GM04503 (cell line): ENCODE data around the gene CDK2AP2.

Source experiments
- DNase-seq: peaks from one replicate; pipeline ENCODE4 v3.0.0-alpha.2; 2012; ENCODE audit warnings: low read depth

Gene CDK2AP2

DNA sequence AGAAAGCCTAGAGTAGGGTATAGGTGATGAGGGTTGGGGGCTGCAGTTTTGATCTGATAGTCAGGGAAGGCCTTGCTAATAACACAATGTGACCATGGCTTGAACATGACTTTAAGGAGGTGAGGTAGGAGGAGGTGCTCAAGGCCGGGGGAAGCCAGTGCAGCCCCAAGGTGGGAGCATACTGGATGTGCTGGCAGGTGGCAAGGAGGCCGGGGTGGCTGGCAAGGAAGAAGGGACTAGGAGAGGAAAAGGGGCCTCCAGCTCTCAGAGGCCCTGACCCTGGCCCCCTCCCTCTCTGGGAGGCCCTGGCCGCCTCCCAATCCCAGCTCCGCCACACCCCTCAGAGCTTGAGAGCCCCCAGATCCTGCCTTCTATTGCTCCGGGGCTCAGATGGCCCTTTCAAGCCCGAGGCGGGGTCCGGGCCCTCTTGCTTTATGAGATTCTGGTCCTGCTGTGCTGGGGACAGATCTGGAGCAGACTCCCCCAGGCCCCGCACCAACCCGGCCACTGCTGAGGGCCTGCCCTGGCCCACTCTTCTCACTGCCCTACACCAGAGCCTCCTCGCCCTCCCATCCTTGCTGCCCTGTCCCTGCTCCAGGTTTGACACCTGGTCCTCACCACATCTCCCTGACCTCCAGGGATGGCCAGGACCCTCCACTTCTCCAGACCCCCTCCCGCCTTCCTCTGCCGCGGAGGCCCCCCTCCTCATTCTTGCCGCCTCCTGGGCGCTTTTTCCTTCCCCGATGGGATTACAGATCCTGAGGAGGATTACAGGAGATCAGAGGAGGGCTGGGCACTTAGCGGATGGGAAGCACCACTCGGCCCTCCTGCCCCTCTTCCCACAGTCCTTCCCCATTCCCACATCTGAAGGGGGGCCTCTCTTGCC lies 4.6 kb downstream of the CDK2AP2 start:
- no peak for DNase-seq

DNA sequence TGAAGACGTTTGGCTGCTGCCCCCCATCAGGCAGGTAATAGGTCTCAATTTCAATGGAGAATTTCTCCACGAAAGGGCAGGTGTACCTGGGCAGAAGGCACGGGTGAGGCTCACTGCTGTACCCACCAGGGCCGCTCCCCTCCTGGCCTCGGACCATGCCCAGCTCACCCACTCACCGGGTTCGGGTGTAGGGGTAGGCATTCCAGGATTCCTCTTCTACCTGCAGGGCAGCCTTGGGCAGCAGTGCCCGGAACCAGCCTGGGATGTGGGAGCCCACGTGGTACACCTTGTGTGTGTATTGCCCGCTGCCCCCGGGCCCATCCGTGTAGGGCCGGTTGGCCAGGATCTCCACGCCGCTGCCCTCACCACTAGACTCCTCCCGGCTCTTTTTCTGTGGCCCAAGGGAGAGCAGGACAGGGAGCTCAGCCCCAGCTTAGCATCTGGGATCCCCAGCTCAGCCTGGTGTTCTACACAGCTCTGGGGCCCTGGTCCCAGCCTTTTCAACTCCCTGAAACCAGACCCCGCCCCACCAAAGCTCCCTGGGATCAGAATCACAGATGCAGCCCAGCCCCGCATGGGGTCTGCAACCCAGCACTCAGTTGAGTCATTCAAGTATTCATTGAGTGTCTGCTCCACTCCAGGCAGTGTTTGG lies 5.5 kb downstream of the CDK2AP2 start:
- no peak for DNase-seq

DNA sequence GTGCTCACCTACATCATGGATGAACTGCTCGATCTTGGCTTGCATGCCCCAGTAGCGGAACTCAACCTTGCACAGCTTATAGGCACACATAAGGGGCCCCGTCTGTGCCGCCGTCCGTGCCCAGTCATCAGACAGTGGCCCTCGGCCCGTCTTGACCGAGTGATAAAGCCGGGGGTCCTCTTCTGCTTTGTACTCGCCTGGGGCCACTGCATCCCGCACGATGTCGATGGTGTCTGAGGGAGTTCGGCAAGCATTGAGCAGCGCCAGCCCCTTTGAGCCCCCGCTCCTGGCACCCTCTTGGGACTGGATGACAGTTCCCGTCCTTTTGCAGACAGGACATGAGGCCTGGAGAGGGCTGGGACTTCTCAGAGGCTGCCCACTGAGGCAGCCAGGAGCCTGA lies 6.1 kb downstream of the CDK2AP2 start:
- no peak for DNase-seq

DNA sequence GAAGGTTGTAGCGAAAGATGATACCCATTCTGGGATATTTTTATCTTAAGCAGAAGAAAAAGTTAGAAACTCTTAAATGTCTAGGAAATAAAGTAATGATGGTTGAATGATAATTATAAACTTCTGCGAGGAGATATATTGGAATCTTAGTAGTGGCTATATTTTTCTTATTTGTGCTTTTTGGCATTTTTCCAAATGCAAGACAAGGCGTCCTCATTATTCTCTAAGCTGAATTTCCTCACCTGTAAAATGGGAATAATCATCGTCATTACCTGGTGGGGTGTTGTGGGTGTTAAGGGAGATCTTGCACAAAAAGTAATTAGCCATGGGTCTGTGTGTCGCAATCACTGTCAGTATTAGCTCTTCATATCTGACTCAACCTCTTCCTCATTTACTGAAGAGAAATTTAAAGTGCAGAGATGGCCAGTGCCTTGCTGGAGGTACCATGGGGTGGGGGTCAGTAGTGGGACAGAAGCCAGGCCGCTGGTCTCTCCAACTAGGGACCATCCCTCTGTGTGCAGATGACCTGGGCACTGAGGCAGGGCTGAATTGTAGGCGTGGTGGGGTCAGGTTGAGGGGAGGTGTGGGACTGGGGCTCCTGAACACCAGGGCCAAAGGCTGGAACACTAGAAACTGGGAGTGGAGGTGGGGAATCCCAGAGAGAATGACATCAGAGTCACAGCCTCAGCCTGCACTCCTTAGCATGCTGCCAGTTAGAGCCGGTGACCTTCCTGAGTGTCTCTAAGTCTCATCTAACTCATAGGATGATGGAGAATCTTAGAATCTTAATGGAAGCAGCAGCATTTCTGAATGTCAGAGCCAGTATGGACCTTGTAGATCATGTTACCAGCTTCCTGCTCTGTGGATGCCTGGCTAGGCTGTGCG lies 6.9 kb downstream of the CDK2AP2 start:
- DNase-seq = no peak

DNA sequence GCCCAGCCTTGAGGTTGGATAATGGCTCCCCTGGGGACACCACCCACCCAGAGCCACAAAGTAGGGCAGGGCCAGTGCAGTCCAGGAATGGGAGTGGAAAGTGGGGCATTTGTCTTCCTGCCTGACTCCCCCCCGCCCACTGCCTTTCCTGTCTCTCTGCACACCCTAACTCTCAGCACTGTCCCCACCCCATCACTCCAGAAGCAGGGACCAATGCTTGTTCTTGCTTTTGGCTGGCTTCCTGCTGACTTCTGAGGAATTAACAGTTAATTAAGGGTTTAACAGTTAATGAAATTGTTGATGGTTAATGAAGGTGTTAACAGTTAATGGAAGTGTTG lies 7.5 kb downstream of the CDK2AP2 start:
- DNase-seq = no peak

DNA sequence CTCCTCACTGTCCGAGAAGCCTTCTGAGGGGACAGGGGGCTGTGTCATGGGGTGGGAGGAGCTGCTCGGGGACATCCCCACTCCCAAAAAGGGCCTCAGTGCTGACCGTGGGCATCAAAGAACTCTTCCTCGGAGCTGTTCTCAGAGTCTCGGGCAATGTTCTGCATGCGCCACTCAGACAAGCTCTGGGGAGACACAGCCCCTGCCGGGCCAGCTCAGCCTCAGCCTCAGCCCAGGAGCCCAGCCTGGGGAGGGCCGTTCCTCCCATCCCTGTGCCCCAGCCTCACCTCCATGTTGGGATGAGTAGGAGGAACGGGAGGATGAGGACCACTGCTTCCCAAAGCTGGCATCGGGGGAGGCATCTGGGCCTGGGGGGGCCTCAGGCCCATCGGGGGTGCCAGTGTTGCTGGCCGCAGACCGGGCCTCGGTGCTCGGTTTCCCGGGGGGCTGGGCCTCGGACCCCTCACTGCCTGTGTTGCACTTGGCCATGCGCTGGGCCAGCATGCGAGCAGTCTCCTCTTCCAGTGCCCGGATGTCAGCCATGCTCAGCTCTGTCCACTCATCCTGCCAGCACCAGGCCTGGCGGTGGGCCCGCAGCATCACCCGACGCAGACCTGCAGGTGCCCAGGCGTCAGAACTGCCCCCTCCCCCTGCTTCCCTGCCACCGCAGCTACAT lies 8.0 kb downstream of the CDK2AP2 start:
- no peak for DNase-seq

DNA sequence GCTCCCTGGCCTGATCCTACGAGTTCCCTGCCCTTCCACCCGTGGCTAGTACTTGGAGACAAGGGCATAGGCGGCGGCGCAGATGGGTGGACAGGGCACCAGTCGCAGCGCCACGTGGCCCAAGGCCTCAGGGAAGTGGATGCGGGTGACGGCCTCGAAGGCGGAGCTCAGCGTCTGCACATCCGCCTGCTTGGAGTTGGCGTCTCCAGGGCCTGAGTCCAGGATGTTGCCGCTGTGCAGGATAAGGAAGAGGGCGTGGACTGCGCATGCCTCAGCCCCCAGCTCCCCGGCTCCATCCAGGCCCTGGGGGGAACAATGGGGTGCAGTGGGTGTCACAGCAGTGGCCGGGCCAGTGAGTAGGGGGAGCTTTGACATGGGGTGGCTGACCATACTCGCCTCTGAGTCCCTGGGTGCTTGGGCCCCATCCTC lies 9.4 kb downstream of the CDK2AP2 start:
- DNase-seq = no peak

DNA sequence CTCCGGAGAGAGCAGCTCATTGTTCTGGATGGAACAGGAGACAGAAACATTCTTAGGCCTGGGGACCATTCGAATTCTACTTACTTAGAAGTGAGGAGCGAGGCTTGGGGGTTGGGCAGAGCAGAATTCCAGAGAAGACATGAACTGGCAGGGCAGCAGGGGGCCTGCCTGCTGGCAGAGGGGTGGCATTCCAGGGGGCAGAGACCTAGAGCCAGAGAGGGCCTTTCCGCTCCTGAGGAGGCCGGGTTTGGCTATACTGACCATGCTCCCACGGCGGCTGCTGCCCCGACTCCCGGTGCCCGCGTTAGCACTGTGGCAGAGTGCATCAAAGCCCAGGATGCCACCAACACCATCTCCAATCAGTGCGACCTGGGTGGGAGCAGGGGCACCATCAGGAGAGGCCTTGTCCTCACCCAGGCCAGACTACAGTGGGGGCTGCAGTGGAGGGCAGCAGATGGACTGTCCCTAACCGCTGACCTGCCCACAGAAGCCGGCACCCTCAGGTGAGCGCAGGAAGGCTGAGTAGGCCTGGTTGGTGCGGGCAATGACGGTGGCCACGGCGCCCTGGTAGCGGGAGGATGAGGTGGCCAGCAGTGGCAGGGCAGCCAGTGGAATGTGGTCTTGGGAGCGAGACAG lies 10.2 kb downstream of the CDK2AP2 start:
- no peak for DNase-seq

DNA sequence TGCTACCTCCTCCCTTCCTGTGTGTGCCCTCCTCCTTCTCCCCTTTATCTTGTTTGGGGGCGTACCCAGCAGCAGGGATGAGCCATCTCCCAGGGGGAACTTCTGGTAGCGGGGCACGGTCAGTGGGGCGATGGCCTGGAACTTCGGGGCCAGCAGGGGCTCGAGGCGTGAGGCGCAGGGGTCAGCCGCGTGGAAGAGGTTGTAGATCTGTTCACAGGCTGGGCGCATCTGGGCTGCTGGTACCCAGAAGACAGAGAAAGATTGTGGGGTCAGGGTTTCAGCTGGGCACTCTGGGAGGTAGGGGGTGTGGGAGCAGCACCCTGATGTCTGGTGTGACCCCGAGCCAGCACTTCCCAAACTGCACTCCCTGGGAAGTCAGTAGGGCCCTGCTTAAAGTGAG lies 11.8 kb downstream of the CDK2AP2 start:
- no peak for DNase-seq

DNA sequence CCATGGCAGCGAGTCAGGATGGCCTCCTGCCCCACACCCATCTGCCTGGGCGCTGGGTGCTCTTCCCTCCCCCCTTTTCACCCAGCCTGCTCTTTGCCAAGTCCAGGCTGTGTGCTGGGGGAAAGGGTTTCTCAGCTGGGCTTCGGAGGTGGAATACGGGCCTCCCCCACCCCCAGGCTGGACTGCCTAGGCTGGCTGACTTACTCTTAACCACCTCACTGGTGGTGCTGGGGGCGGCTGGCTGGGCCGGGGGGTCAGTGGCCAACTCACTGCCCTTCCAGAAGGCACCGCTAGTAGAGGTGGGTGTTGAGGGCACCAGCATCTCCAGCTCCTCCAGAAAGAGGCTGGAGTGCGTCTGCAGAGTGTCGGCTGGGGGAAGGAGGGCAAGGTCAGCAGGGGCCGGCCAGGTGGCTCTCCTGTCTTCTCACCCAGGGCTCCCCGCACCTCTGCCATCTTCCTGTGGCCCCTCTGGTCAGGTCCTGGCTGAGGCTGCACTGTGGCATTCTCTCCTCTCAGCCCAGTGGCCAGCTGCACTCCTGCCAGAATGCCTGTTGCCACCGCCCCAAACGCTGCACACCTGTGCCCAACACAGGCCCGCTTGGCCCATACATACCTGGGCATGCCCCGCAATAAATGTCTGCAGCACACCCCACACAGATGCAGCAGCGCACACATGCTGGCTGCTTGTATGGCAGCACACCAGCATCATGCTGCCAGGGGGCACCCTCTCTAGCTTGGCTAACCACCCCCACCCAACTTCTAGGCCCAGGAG lies 12.5 kb downstream of the CDK2AP2 start:
- no peak for DNase-seq

DNA sequence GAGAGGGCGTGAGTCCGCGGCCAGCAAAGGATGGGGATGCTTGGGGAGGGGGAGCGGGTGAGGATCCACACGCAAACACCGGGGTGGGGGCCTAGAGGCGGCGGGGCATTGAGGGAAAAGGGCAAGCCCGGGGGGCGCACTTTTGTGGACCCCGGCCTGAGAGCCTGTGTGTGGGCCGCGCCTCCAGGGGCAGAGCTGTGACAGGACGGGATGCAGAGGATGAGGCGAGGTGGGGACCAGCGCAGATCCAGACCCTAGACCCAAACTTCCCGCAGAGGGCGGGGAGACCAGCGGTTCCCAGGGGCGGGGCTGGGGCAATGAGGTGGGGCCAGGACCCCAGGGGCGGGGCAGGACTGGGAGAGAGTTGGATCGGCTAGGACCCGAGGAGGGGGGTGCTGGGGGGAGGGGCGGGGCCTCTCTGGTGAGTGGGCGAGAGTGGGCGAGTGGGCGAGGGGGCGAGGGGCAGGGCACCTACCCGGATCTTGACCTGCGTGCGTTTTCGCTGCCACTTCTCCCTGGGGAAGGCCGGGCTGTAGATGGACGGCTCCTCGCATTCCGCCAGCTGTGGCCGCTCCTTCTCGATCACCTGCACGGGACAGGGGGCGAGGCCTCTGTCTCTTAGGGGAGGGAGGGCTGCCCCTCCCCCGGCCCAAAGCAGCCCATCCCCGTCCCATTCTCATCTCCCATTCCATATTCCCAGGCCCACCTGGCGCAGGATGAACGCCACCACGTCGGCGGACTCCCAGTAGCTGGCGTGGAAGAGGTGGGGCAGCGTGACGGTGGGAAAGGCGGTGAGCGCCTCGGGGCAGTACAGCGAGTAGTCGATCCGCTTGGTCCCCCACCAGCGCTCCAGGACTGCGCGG lies 13.4 kb downstream of the CDK2AP2 start:
- DNase-seq = no peak

DNA sequence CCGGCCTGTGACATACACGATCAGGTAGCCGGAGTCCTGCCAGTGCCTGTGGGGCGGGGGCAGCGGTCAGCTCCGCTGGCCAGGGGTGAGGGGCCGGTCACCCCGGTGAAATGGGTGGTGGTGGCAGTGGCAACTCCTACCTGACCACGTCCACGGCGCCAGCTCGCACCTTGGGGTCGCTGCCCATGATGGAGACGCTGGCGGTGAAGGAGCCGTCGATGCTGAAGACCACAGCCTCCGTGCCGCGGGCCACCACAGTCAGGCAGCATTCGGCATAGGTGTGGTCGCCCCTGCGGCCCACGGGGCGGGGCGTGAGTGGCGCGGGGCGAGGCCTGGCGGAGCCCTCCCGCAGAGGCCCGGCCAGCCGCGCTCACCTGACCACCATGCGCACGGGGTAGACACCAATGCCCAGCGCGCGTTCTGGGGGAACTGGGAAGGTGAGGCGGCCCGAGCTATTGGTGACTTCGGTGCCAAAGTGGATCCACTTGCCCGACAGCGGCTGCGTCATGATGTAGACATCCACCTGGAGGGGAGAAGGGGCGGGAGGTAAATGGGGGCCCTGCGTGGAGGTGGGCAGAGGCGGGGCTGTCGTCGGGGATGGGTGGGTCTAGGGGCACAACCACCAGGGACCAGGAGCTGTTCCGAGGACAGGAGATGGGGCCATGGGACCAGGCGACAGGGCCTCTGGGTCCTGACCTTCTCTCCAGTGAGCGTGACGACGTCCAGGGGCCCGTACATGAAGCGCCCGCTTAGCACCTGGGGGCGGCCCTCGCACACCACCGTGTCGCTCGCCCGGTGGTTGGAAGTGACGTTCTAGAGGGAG lies 14.2 kb downstream of the CDK2AP2 start:
- DNase-seq = no peak

DNA sequence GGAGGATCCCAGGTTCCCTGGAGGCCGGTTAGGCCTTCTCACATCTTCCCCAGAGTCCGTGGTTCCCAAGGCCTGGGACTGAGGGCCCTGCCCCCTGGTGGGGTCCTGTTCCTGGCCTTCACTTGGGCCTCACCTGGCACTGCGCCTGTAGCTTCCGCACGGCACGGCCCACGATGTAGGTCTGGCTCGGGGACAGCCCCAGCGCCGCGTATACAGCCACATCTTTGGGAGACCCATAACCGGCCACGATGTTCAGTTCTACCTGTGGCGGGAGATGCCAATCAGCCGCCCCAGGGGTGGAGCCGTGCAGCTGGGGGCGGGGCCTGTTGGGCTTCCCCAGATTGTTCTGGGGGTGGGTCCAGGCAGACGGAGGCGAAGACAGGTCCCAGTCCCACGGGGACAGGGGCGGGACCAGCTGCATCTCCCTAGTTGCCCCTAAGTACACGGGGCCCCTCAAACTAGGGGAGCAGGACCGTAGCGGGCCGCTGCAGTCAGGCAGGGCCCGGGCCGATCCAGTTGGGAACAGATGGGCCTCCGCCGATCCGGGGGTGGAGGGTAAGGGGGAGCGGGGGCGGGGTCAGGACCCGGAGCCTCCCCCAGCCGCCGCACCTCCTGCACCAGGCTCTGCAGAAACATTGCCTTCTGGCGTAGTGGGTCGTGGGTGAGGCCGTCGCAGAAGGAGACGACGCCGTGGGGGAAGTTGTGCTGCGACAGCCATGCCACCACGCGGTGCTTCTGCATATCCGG lies 15.0 kb downstream of the CDK2AP2 start:
- no peak for DNase-seq

DNA sequence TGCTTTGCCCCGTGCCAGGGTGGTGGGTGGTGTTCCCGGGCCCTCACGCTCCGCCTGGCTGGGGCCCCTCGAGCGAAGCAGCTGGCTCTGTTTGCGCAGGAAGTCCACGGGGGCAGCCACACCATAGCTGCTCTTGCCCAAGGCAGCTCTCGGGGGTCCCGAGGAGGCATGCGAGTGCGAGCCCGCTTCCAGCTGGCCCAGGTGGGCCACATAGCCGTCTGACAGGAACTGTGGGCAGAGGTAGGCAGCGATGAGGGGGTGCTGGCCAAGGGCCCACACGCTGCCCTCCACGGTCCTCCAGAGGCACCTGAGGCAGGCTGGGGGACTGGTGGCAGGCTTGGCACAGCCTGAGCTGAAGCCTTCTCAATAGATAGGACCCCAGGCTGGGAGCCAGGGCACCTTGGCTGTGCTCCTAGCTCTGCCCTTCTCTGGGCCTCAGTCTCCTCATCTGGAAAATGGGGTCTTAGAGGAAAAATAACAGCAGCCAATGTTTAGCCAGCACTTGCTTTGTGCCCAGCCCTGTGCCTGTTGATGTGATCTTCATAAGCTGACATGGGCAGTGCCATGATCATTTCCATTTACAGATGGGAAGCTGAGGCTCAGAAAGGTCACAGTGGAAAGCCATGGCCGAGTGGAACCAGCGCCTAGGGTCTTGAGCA lies 15.8 kb downstream of the CDK2AP2 start:
- no peak for DNase-seq

DNA sequence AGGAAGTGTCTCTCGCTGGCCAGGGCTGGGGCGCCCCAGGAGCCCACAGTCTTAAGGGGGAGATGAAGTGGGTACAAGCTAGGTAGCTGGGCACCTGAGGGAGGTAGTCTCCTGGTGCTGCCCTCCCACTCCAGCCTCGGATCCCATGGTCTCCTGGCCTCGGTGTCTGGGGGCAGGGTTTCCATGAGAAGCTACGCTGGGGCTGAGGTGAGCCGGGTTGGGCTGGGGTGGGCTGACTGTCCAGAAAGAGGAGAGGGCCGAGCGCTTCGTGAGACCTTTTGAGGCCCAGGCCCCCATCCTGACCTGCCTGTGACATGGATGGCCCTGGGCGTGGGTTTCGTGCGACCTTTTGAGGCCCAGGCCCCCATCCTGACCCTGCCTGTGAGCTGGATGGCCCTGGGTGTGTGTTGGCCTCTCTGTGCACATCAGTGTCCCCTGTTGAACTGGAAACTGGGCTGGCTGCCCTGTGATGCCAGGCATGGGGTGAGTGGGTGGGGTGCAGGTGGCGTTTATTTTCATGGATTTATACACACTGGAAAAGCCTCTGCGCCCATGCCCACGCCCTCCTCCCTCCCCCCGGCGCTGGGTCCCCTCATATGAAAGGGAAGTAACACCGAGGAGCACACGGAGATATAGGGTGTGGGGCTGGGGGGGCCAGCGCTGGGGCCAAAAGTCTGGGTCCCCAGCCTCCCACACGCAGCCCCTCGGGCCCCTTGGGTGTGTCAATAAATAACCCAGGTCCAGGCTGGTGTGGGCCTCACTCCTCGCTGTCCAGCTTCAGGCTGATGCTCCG lies 16.5 kb downstream of the CDK2AP2 start:
- DNase-seq = no peak

DNA sequence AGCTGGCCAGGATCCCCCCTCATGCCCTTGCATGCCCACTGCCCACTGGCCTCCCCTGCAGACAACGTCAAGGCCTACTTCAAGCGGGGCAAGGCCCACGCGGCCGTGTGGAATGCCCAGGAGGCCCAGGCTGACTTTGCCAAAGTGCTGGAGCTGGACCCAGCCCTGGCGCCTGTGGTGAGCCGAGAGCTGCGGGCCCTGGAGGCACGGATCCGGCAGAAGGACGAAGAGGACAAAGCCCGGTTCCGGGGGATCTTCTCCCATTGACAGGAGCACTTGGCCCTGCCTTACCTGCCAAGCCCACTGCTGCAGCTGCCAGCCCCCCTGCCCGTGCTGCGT lies 17.3 kb downstream of the CDK2AP2 start:
- no peak for DNase-seq
